Trophoblast cell (in vitro differentiated cells and primary cell): ENCODE measurements around the gene APCDD1.

Experiments
- DNase-seq, 2 donors: peaks; one replicate each; pipeline ENCODE4 v3.0.0-alpha.2; 2016
- H2AFZ ChIP-seq: 2 replicates; pipeline ENCODE4 v1.6.1; 2013; ENCODE audit warnings: low read length, moderate library complexity, mild to moderate bottlenecking; ENCODE audit not compliant: insufficient read depth, poor library complexity
- H2AK5ac ChIP-seq: 2 replicates; pipeline ENCODE4 v1.6.1; 2013; ENCODE audit warnings: mild to moderate bottlenecking, low read length
- H2BK120ac ChIP-seq: 2 replicates; pipeline ENCODE4 v1.6.1; 2013; ENCODE audit warnings: low read length, mild to moderate bottlenecking, moderate library complexity; ENCODE audit not compliant: insufficient read depth, poor library complexity
- H2BK12ac ChIP-seq: 2 replicates; pipeline ENCODE4 v1.6.1; 2013; ENCODE audit warnings: mild to moderate bottlenecking, low read length, moderate library complexity
- H2BK5ac ChIP-seq: 2 replicates; pipeline ENCODE4 v1.6.1; 2013; ENCODE audit warnings: low read length, low read depth, moderate library complexity, mild to moderate bottlenecking; ENCODE audit not compliant: poor library complexity
- H3K14ac ChIP-seq: 2 replicates; pipeline ENCODE4 v1.6.1; 2013; ENCODE audit warnings: mild to moderate bottlenecking, low read length
- H3K18ac ChIP-seq: 2 replicates; pipeline ENCODE4 v1.6.1; 2013; ENCODE audit warnings: mild to moderate bottlenecking, low read length
- H3K23ac ChIP-seq: 2 replicates; pipeline ENCODE4 v1.6.1; 2013; ENCODE audit warnings: low read length
- H3K27ac ChIP-seq: 2 replicates; pipeline ENCODE4 v1.5.1; 2013; ENCODE audit warnings: low read depth, mild to moderate bottlenecking, inconsistent platforms, low read length, moderate library complexity
- H3K27me3 ChIP-seq: 2 replicates; pipeline ENCODE4 v1.6.1; 2013; ENCODE audit warnings: inconsistent platforms, mild to moderate bottlenecking, low read length, moderate library complexity; ENCODE audit not compliant: insufficient read depth
- H3K36me3 ChIP-seq, 2 experiments: 1 replicate in 1 of 2; 2 replicates in 1 of 2; pipeline ENCODE4 v1.6.1; 2013; ENCODE audit warnings: low read length in 2 of 2, mild to moderate bottlenecking in 2 of 2, moderate library complexity in 1 of 2; ENCODE audit not compliant: insufficient read depth in 2 of 2, control insufficient read depth in 1 of 2
- H3K4ac ChIP-seq: 2 replicates; pipeline ENCODE4 v1.6.1; 2013; ENCODE audit warnings: low read depth, mild to moderate bottlenecking, low read length, moderate library complexity
- H3K4me1 ChIP-seq, 2 experiments: 1 replicate in 1 of 2; 2 replicates in 1 of 2; pipeline ENCODE4 v1.6.1; 2013; ENCODE audit warnings: low read length in 2 of 2, mild to moderate bottlenecking in 2 of 2, moderate library complexity in 1 of 2; ENCODE audit not compliant: insufficient read depth in 2 of 2, control insufficient read depth in 1 of 2
- H3K4me2 ChIP-seq: 2 replicates; pipeline ENCODE4 v1.6.1; 2013; ENCODE audit warnings: inconsistent platforms, mild to moderate bottlenecking, low read length, moderate library complexity
- H3K4me3 ChIP-seq: 2 replicates; pipeline ENCODE4 v1.5.1; 2013; ENCODE audit warnings: mild to moderate bottlenecking, low read depth, low read length, inconsistent platforms
- H3K79me1 ChIP-seq: one replicate; pipeline ENCODE4 v1.6.1; 2013; ENCODE audit warnings: low read length
- H3K79me2 ChIP-seq: 2 replicates; pipeline ENCODE4 v1.6.1; 2013; ENCODE audit warnings: low read length, mild to moderate bottlenecking; ENCODE audit not compliant: control insufficient read depth, insufficient read depth, poor library complexity
- H3K9ac ChIP-seq: 2 replicates; pipeline ENCODE4 v1.6.1; 2013; ENCODE audit warnings: mild to moderate bottlenecking, low read length
- H3K9me3 ChIP-seq: 2 replicates; pipeline ENCODE4 v1.6.1; 2013; ENCODE audit warnings: low read depth, mild to moderate bottlenecking, control low read depth, inconsistent platforms, low read length; ENCODE audit not compliant: insufficient read depth
- H4K12ac ChIP-seq: 2 replicates; pipeline ENCODE4 v1.6.1; 2013; ENCODE audit warnings: low read depth, mild to moderate bottlenecking, low read length, moderate library complexity
- H4K8ac ChIP-seq: 2 replicates; pipeline ENCODE4 v1.6.1; 2013; ENCODE audit warnings: low read depth, mild to moderate bottlenecking, low read length, moderate library complexity
- H4K91ac ChIP-seq: one replicate; pipeline ENCODE4 v1.6.1; 2013; ENCODE audit warnings: low read depth, mild to moderate bottlenecking, low read length, moderate library complexity
- WGBS: extraction: QIAGEN DNeasy Blood & Tissue Kit; methylation state at CpG from one replicate; pipeline ENCODE4 v1.1.7; 2013; ENCODE audit warnings: missing lambda C conversion rate; ENCODE audit not compliant: insufficient read length, insufficient coverage; ENCODE audit errors: extremely low coverage; 5-methylcytosine and 5-hydroxymethylcytosine counted together

APCDD1 gene

GRCh38 chr18:10440884-10441283, 13.6 kb upstream of the APCDD1 start:
- Histone ChIP-seq H3K4me3 (no peak overlapping the region), H4K8ac (no peak overlapping the region), H4K12ac (no peak overlapping the region), H3K9me3 (no peaks in the 10 kb centered on the region), H2AK5ac (no peak overlapping the region), H4K91ac (no peak overlapping the region), H3K14ac (no peak overlapping the region), H3K79me2 (no peaks in the 10 kb centered on the region), H3K23ac (no peak overlapping the region), H3K36me3 (no peaks in the 10 kb centered on the region), H3K27me3 (no peaks in the 10 kb centered on the region), H3K4me1 (no peaks in the 10 kb centered on the region), H2BK12ac (no peak overlapping the region), H3K4me2 (no peak overlapping the region), H3K4ac (no peak overlapping the region), H3K79me1 (no peaks in the 10 kb centered on the region), H3K18ac (no peak overlapping the region), H2AFZ (no peak overlapping the region), H3K27ac (no peak overlapping the region), H3K9ac (no peak overlapping the region), H2BK120ac (no peak overlapping the region), H2BK5ac (no peak overlapping the region)
- DNase-seq: no peak
- WGBS: no CpG with 5 or more reads among the region's 3 CpGs

- H3K9me3 ChIP-seq: no peaks in the 10 kb centered on the region
- no peak overlapping the region for H3K23ac ChIP-seq
- WGBS: no CpG with 5 or more reads among the region's 4 CpGs
- no peak for DNase-seq
- H4K8ac ChIP-seq: no peak overlapping the region
- no peak overlapping the region for H2AK5ac ChIP-seq
- H3K4me2 ChIP-seq: no peak overlapping the region
- no peak overlapping the region for H2BK120ac ChIP-seq
- H3K9ac ChIP-seq: no peak overlapping the region
- H2AFZ ChIP-seq: no peak overlapping the region
- no peaks in the 10 kb centered on the region for H3K36me3 ChIP-seq
- H3K27me3 ChIP-seq: no peaks in the 10 kb centered on the region
- no peak overlapping the region for H4K12ac ChIP-seq
- no peak overlapping the region for H3K4me3 ChIP-seq
- no peak overlapping the region for H3K18ac ChIP-seq
- H3K4ac ChIP-seq: no peak overlapping the region
- H4K91ac ChIP-seq: no peak overlapping the region
- no peak overlapping the region for H2BK12ac ChIP-seq
- no peaks in the 10 kb centered on the region for H3K4me1 ChIP-seq
- no peaks in the 10 kb centered on the region for H3K79me2 ChIP-seq
- no peaks in the 10 kb centered on the region for H3K79me1 ChIP-seq
- H2BK5ac ChIP-seq: no peak overlapping the region
- H3K27ac ChIP-seq: no peak overlapping the region
- H3K14ac ChIP-seq: no peak overlapping the region
Observed at GRCh38 chr18:10441472-10441871, 13.0 kb upstream of the APCDD1 start.

- no CpG with 5 or more reads among the region's 4 CpGs for WGBS
- no peak overlapping the region for H4K91ac ChIP-seq
Observed at GRCh38 chr18:10442551-10442971, 11.9 kb upstream of the APCDD1 start.

GRCh38 chr18:10443001-10443400, 11.4 kb upstream of the APCDD1 start:
- no peaks in the 10 kb centered on the region for H3K79me2 ChIP-seq
- no peak overlapping the region for H4K8ac ChIP-seq
- no peak overlapping the region for H2AFZ ChIP-seq
- no peak overlapping the region for H3K4me2 ChIP-seq
- H2BK120ac ChIP-seq: no peak overlapping the region
- H4K12ac ChIP-seq: no peak overlapping the region
- no peak overlapping the region for H3K14ac ChIP-seq
- no peak overlapping the region for H3K18ac ChIP-seq
- H3K4me3 ChIP-seq: no peak overlapping the region
- H2BK12ac ChIP-seq: no peak overlapping the region
- no peak overlapping the region for H3K4ac ChIP-seq
- H3K27me3 ChIP-seq: no peaks in the 10 kb centered on the region
- no peak for DNase-seq
- no peak overlapping the region for H3K27ac ChIP-seq
- no peak overlapping the region for H3K23ac ChIP-seq
- H3K36me3 ChIP-seq: no peaks in the 10 kb centered on the region
- no peak overlapping the region for H2BK5ac ChIP-seq
- no peaks in the 10 kb centered on the region for H3K4me1 ChIP-seq
- no peaks in the 10 kb centered on the region for H3K79me1 ChIP-seq
- WGBS: no CpG with 5 or more reads among the region's 1 CpG
- no peak overlapping the region for H2AK5ac ChIP-seq
- H3K9ac ChIP-seq: no peak overlapping the region
- no peak overlapping the region for H4K91ac ChIP-seq
- H3K9me3 ChIP-seq: no peaks in the 10 kb centered on the region

More at GRCh38 chr18:10442551-10442971, 11.9 kb upstream of the APCDD1 start:
- Histone ChIP-seq H3K4ac (no peak overlapping the region), H3K79me2 (no peaks in the 10 kb centered on the region), H3K9me3 (no peaks in the 10 kb centered on the region), H3K79me1 (no peaks in the 10 kb centered on the region), H3K23ac (no peak overlapping the region), H4K12ac (no peak overlapping the region), H4K8ac (no peak overlapping the region), H2BK120ac (no peak overlapping the region), H3K4me1 (no peaks in the 10 kb centered on the region), H3K4me3 (no peak overlapping the region), H3K14ac (no peak overlapping the region), H2BK12ac (no peak overlapping the region), H3K27ac (no peak overlapping the region), H3K4me2 (no peak overlapping the region), H2AK5ac (no peak overlapping the region), H3K9ac (no peak overlapping the region), H3K18ac (no peak overlapping the region), H3K27me3 (no peaks in the 10 kb centered on the region), H2BK5ac (no peak overlapping the region), H3K36me3 (no peaks in the 10 kb centered on the region), H2AFZ (no peak overlapping the region)
- DNase-seq: no peak
